ENCODE data around the gene COL4A5. TPM values are rescaled to one million over a fixed set of nuclear protein-coding genes. Genes with fewer than 3 reads are reported as not detected.
A peak's percentile ranks its signal among the peaks of the same experiment; 100 is the strongest.

The COL4A5 gene
- total RNA-seq, 2 experiments from 2014 or later: not detected

- H3K4me3 ChIP-seq (ENCODE audit: low read length): no peak overlapping the region
- Mint-ChIP-seq H3K4me1 (ENCODE audit: low read depth) (no peaks in the 10 kb centered on the region), H3K4me3 (no peak overlapping the region), H3K27ac (no peak overlapping the region), H3K36me3 (ENCODE audit: low read depth) (no peaks in the 10 kb centered on the region), H3K9me3 (peaks cover 4% of the 10 kb centered on the region), H3K27me3 (no peaks in the 10 kb centered on the region)
- H3K36me3 ChIP-seq (ENCODE audit: insufficient read depth, low read length): no peaks in the 10 kb centered on the region
- no peak overlapping the region for H3K27ac ChIP-seq (ENCODE audit: low read depth in 1 of 2, low read length in 2 of 2)
- DNase-seq (no peak), ATAC-seq (ENCODE audit: poor library complexity) (no peak)
- ChIA-PET POLR2A (no interaction called here), CTCF (no interaction called here)
- TF ChIP-seq, protein P1, sequence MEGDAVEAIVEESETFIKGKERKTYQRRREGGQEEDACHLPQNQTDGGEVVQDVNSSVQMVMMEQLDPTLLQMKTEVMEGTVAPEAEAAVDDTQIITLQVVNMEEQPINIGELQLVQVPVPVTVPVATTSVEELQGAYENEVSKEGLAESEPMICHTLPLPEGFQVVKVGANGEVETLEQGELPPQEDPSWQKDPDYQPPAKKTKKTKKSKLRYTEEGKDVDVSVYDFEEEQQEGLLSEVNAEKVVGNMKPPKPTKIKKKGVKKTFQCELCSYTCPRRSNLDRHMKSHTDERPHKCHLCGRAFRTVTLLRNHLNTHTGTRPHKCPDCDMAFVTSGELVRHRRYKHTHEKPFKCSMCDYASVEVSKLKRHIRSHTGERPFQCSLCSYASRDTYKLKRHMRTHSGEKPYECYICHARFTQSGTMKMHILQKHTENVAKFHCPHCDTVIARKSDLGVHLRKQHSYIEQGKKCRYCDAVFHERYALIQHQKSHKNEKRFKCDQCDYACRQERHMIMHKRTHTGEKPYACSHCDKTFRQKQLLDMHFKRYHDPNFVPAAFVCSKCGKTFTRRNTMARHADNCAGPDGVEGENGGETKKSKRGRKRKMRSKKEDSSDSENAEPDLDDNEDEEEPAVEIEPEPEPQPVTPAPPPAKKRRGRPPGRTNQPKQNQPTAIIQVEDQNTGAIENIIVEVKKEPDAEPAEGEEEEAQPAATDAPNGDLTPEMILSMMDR (IDR thresholded peaks at IDR 0.05): no peak
- intact Hi-C loops (cut with DNase I, micrococcal nuclease): no loop called here
- peaks cover 0 to 3% of the 10 kb centered on the region in 2 experiments for H3K9me3 ChIP-seq (ENCODE audit: control insufficient read depth in 1 of 2, insufficient read depth in 1 of 2, low read length in 2 of 2)
- no peaks in the 10 kb centered on the region for H3K27me3 ChIP-seq (ENCODE audit: control insufficient read depth in 1 of 2, insufficient read depth in 2 of 2, low read length in 2 of 2)
- no peaks in the 10 kb centered on the region for H3K4me1 ChIP-seq (ENCODE audit: insufficient read depth, low read length)
Observed at GRCh38 chrX:108511721-108512120, 72.1 kb downstream of the COL4A5 start.

- Mint-ChIP-seq H3K4me3 (no peak overlapping the region), H3K4me1 (ENCODE audit: low read depth) (no peaks in the 10 kb centered on the region), H3K27ac (no peak overlapping the region), H3K36me3 (ENCODE audit: low read depth) (no peaks in the 10 kb centered on the region), H3K27me3 (no peaks in the 10 kb centered on the region), H3K9me3 (peaks cover 4% of the 10 kb centered on the region)
- TF ChIP-seq, protein P1 (IDR thresholded peaks at IDR 0.05): no peak
- no peak for ATAC-seq (ENCODE audit: poor library complexity)
- no peak for DNase-seq
- POLR2A ChIA-PET: no interaction called here
- Histone ChIP-seq H3K9me3 (ENCODE audit: control insufficient read depth in 1 of 2, insufficient read depth in 1 of 2, low read length in 2 of 2) (peaks cover 0 to 3% of the 10 kb centered on the region in 2 experiments), H3K27me3 (ENCODE audit: control insufficient read depth in 1 of 2, insufficient read depth in 2 of 2, low read length in 2 of 2) (no peaks in the 10 kb centered on the region), H3K27ac (ENCODE audit: low read depth in 1 of 2, low read length in 2 of 2) (no peak overlapping the region), H3K4me3 (ENCODE audit: low read length) (no peak overlapping the region), H3K4me1 (ENCODE audit: insufficient read depth, low read length) (no peaks in the 10 kb centered on the region), H3K36me3 (ENCODE audit: insufficient read depth, low read length) (no peaks in the 10 kb centered on the region)
- CTCF ChIA-PET: no interaction called here
- intact Hi-C loops (cut with DNase I, micrococcal nuclease): no loop called here
Observed at GRCh38 chrX:108516184-108516583, 76.5 kb downstream of the COL4A5 start.

GRCh38 chrX:108527724-108528123 is 88.1 kb downstream of the COL4A5 start:
- Histone ChIP-seq H3K4me1 (ENCODE audit: insufficient read depth, low read length) (no peaks in the 10 kb centered on the region), H3K36me3 (ENCODE audit: insufficient read depth, low read length) (no peaks in the 10 kb centered on the region), H3K4me3 (ENCODE audit: low read length) (no peak overlapping the region), H3K27ac (ENCODE audit: low read depth in 1 of 2, low read length in 2 of 2) (no peak overlapping the region), H3K9me3 (ENCODE audit: control insufficient read depth in 1 of 2, insufficient read depth in 1 of 2, low read length in 2 of 2) (peaks cover 0 to 5% of the 10 kb centered on the region in 2 experiments), H3K27me3 (ENCODE audit: control insufficient read depth in 1 of 2, insufficient read depth in 2 of 2, low read length in 2 of 2) (no peaks in the 10 kb centered on the region)
- ChIA-PET CTCF (no interaction called here), POLR2A (no interaction called here)
- TF ChIP-seq, protein P1 (IDR thresholded peaks at IDR 0.05): no peak
- DNase-seq (peak in 1 of 14 experiments; percentile 0), ATAC-seq (ENCODE audit: poor library complexity) (no peak)
- Mint-ChIP-seq H3K27ac (no peak overlapping the region), H3K9me3 (no peaks in the 10 kb centered on the region), H3K4me3 (no peak overlapping the region), H3K36me3 (ENCODE audit: low read depth) (no peaks in the 10 kb centered on the region), H3K27me3 (no peaks in the 10 kb centered on the region), H3K4me1 (ENCODE audit: low read depth) (no peaks in the 10 kb centered on the region)
- intact Hi-C loops (cut with DNase I, micrococcal nuclease): no loop called here
